HG03103 (cell line): Measurements from ENCODE around the gene CIB4.

ENCODE experiments used
- ATAC-seq: cut with Tn5 transposase; IDR thresholded peaks from one replicate; pipeline ENCODE4 v1.9.1; 2021; ENCODE audit warnings: low read depth; ENCODE audit not compliant: unreplicated experiment

CIB4 gene

GRCh38 chr2:26558271-26559043 lies 82.7 kb downstream of the CIB4 start:
- no peak for ATAC-seq

GRCh38 chr2:26557244-26557925 lies 83.8 kb downstream of the CIB4 start:
- no peak for ATAC-seq

GRCh38 chr2:26556309-26557243 lies 84.6 kb downstream of the CIB4 start:
- no peak for ATAC-seq

- ATAC-seq = no peak
These were observed 85.7 kb downstream of the CIB4 start for GRCh38 chr2:26555246-26556133.

GRCh38 chr2:26552641-26553374 lies 88.4 kb downstream of the CIB4 start:
- no peak for ATAC-seq

GRCh38 chr2:26550276-26551015 lies 90.7 kb downstream of the CIB4 start:
- no peak for ATAC-seq

DNA sequence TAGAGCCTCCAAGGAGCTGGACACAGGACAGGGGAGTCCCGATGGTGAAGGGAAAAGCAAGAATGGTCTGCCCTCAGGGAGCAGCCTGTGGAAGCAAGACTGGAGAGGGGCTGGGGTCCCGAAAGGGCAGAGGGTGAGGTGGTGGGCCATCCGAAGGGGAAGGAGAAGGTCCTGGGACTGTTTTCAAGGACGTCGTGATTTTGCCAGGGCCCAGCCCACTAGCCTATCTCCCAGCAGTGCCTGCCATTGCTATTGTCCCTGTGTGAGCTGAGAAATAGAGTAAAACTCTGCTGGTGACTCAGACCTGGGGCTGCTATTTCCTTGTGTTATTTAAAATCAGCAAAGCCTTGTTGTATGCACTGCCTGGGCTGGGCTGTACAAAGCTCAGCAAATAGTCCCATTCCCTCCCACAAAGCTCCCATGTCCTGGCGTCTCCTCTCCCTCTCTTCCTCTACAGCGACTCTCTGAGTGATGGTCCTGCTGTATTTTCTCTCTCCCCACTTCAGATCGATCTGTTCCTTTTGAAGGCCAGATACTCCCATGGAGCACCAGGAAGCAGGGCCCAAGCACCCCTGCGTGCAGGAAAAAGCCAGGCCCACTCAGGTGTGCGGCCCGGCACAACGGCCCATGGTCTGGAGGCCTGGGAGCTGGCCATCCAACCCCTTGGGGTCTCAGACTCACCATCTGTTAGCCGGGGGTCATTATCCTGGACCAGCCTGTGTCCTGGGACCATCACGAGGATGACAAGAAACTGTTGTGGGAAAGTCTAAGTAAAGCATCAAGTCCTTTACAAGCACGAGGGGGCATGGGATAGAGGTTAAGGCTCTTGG lies 98.3 kb downstream of the CIB4 start:
- no peak for ATAC-seq

DNA sequence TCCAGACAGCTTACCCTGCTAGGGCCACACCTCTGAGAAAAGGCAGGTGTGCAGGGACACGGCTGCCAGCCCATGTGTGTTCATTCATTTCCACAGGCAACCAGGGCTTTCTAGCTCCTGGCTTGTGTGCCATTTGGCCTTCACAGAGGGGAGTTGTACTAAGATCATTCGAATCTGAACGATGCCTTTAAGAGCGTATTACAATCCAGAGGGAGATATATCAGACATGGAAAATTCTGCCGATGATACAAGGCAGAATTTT lies 99.0 kb downstream of the CIB4 start:
- ATAC-seq = no peak

- no peak for ATAC-seq
These were observed 99.6 kb downstream of the CIB4 start for GRCh38 chr2:26541401-26542193.

- no peak for ATAC-seq
These were observed 100.2 kb downstream of the CIB4 start for GRCh38 chr2:26540961-26541360.

GRCh38 chr2:26540306-26540705 lies 100.9 kb downstream of the CIB4 start:
- no peak for ATAC-seq

DNA sequence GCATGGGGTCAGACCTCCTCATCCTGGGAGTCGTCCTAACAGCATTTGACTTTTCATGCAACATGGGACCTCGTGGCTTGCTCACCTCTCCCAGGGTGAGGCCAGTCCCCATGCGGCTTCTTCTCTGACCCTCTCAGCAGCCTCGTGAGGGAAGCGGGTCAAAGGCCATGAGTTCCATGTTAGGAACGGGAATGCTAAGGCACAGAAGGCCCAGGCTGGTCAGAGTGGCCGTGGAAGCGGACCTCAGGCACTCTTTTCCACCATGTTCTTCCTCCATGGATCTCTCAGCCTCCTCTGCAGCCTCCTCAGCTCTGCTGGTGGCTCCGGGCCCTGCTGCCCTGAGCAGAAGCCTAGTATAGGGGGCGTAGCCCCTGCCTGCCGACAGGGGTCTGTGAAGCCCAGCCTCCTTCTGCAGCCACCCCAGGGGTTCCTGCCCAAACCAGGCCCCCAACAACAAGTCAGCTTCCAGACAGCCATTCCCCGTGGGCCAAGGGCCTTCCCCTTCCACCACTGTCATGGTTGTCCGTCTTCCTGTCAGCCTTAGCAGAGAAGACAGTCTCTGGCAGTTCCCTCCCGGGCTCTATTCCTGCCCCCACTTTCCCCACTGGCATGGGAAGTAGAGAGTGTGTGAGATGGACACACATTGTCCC lies 103.2 kb downstream of the CIB4 start:
- no peak for ATAC-seq

GRCh38 chr2:26537069-26537825 lies 103.9 kb downstream of the CIB4 start:
- ATAC-seq = no peak

- no peak for ATAC-seq
These were observed 104.6 kb downstream of the CIB4 start for GRCh38 chr2:26536371-26537068.

DNA sequence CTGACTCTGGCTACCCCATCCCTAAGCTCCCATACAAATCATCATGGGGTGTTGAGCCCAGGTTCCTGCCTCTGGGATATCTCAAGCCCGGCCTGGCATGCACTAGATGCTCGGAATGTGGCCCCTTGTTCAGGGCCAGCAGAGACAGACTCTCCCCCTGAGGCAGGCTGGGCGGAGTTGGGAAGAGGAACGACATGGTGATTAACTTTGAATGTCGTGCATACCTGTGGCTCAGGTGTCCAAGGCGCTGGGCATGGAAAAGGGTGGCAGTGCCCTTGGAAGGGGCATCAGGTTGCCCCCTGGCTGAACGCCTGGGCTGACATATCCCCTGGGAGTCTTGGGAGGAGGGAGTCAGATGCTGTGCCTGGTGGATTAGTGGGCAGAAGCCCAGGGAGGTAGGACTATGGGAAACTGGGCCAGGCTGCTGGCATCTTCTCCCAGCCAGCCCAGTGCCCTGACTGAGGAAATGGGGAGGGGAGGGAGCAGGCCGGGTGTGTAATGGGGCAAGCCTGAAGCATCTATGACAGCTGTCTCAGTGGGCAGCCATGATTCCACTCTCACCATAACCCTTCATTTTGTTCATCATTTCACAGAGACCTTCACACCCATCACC lies 105.4 kb downstream of the CIB4 start:
- no peak for ATAC-seq
